ENCODE results near the gene KCND3. TPM values are rescaled to one million over a fixed set of nuclear protein-coding genes. Genes with fewer than 3 reads are reported as not detected.
A peak's percentile ranks its signal among the peaks of the same experiment; 100 is the strongest.

Gene KCND3
- total and polyA plus RNA-seq, 4 donors: 1.1 to 25.3 (median 12.4) TPM

GRCh38 chr1:111943066-111943465 lies 46.4 kb downstream of the KCND3 start:
- WGBS, 2 donors: 78 to 81% methylated on average over 4 of the region's 4 CpGs
- Histone ChIP-seq H3K36me3 (ENCODE audit: control insufficient read depth in 1 of 2, insufficient read depth in 2 of 2, low read length in 1 of 2) (no peaks in the 10 kb centered on the region), H3K27me3 (ENCODE audit: control insufficient read depth in 1 of 2, insufficient read depth in 2 of 2, low read length in 1 of 2) (no peaks in the 10 kb centered on the region), H3K4me1 (ENCODE audit: control insufficient read depth in 1 of 2, insufficient read depth in 2 of 2, low read length in 2 of 2) (no peaks in the 10 kb centered on the region), H3K4me3 (ENCODE audit: low read length in 2 of 2) (no peak overlapping the region), H3K27ac (ENCODE audit: low read depth in 1 of 2, low read length in 2 of 2) (no peak overlapping the region), H3K9me3 (ENCODE audit: control insufficient read depth, low read length) (no peaks in the 10 kb centered on the region)
- DNase-seq (no peak), ATAC-seq (ENCODE audit: low FRiP score) (no peak)
- intact Hi-C loops (cut with DNase I): no loop called here

DNA sequence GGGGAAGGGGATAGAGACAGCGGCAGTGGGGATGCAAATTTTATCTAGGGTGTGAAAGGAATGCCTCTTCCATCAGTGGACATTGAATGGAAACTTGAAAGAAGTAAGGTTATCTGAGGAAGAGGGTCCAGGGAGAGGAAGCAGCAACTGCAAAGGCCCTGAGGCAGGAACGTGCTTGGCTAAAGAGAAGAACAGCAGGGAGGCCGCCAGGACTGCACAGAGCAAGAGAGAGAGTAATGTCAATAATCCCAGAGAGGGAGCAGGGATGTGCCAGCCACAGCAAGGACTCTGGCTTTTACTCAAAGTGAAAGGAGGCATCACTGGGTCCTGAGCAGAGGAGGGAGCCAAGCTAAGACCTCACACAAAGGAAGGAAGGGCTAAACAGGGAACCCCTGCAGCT lies 50.9 kb downstream of the KCND3 start:
- H3K9me3 ChIP-seq (ENCODE audit: control insufficient read depth, low read length): no peaks in the 10 kb centered on the region
- no peak overlapping the region for H3K27ac ChIP-seq (ENCODE audit: low read depth in 1 of 2, low read length in 2 of 2)
- intact Hi-C loops (cut with DNase I): no loop called here
- no peak overlapping the region for H3K4me3 ChIP-seq (ENCODE audit: low read length in 2 of 2)
- ATAC-seq (ENCODE audit: low FRiP score) (no peak), DNase-seq (no peak)
- 87 to 90% methylated on average over 3 of the region's 3 CpGs for WGBS, 2 donors
- H3K27me3 ChIP-seq (ENCODE audit: control insufficient read depth in 1 of 2, insufficient read depth in 2 of 2, low read length in 1 of 2): no peaks in the 10 kb centered on the region
- no peaks in the 10 kb centered on the region for H3K4me1 ChIP-seq (ENCODE audit: control insufficient read depth in 1 of 2, insufficient read depth in 2 of 2, low read length in 2 of 2)
- no peaks in the 10 kb centered on the region for H3K36me3 ChIP-seq (ENCODE audit: control insufficient read depth in 1 of 2, insufficient read depth in 2 of 2, low read length in 1 of 2)

DNA sequence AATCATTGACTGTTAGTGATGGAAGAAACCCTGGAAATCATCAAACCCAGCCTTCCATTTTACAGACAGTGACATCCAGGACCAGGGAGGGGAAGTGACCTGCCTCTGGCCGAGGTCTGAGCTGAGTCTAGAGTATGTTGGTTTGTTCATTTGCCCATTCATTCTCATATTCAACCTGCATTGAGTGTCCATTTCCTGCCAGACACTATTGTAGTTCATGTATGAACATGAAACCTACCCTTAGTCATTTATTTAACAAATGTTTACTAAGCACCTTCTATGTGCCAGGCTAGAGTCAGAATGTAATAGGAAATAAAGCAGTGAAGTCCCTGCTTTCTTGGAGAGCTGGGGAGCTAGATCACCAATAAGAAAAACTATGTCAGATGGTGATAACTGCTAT lies 51.3 kb downstream of the KCND3 start:
- WGBS, 2 donors: 0 to 80% methylated on average over 1 of the region's 1 CpG
- H3K9me3 ChIP-seq (ENCODE audit: control insufficient read depth, low read length): no peaks in the 10 kb centered on the region
- intact Hi-C loops (cut with DNase I): no loop called here
- H3K4me3 ChIP-seq (ENCODE audit: low read length in 2 of 2): no peak overlapping the region
- H3K27ac ChIP-seq (ENCODE audit: low read depth in 1 of 2, low read length in 2 of 2): no peak overlapping the region
- no peaks in the 10 kb centered on the region for H3K4me1 ChIP-seq (ENCODE audit: control insufficient read depth in 1 of 2, insufficient read depth in 2 of 2, low read length in 2 of 2)
- ATAC-seq (ENCODE audit: low FRiP score): no peak
- no peak for DNase-seq
- no peaks in the 10 kb centered on the region for H3K36me3 ChIP-seq (ENCODE audit: control insufficient read depth in 1 of 2, insufficient read depth in 2 of 2, low read length in 1 of 2)
- no peaks in the 10 kb centered on the region for H3K27me3 ChIP-seq (ENCODE audit: control insufficient read depth in 1 of 2, insufficient read depth in 2 of 2, low read length in 1 of 2)

- intact Hi-C loops (cut with DNase I): no loop called here
- H3K4me1 ChIP-seq (ENCODE audit: control insufficient read depth in 1 of 2, insufficient read depth in 2 of 2, low read length in 2 of 2): no peaks in the 10 kb centered on the region
- no peak overlapping the region for H3K4me3 ChIP-seq (ENCODE audit: low read length in 2 of 2)
- ATAC-seq (ENCODE audit: low FRiP score) (peak; percentile 30), DNase-seq (peak in 1 of 2 donors; percentile 82)
- H3K36me3 ChIP-seq (ENCODE audit: control insufficient read depth in 1 of 2, insufficient read depth in 2 of 2, low read length in 1 of 2): no peaks in the 10 kb centered on the region
- no peaks in the 10 kb centered on the region for H3K9me3 ChIP-seq (ENCODE audit: control insufficient read depth, low read length)
- H3K27ac ChIP-seq (ENCODE audit: low read depth in 1 of 2, low read length in 2 of 2): no peak overlapping the region
- 52 to 59% methylated on average over 6 of the region's 6 CpGs for WGBS, 2 donors
- no peaks in the 10 kb centered on the region for H3K27me3 ChIP-seq (ENCODE audit: control insufficient read depth in 1 of 2, insufficient read depth in 2 of 2, low read length in 1 of 2)
These were observed 52.2 kb downstream of the KCND3 start for GRCh38 chr1:111937147-111937725.

- Histone ChIP-seq H3K9me3 (ENCODE audit: control insufficient read depth, low read length) (no peaks in the 10 kb centered on the region), H3K4me3 (ENCODE audit: low read length in 2 of 2) (no peak overlapping the region), H3K27ac (ENCODE audit: low read depth in 1 of 2, low read length in 2 of 2) (no peak overlapping the region), H3K36me3 (ENCODE audit: control insufficient read depth in 1 of 2, insufficient read depth in 2 of 2, low read length in 1 of 2) (no peaks in the 10 kb centered on the region), H3K27me3 (ENCODE audit: control insufficient read depth in 1 of 2, insufficient read depth in 2 of 2, low read length in 1 of 2) (no peaks in the 10 kb centered on the region), H3K4me1 (ENCODE audit: control insufficient read depth in 1 of 2, insufficient read depth in 2 of 2, low read length in 2 of 2) (no peaks in the 10 kb centered on the region)
- intact Hi-C loops (cut with DNase I): no loop called here
- ATAC-seq (ENCODE audit: low FRiP score) (no peak), DNase-seq (no peak)
- WGBS, 2 donors: 63 to 78% methylated on average over 10 of the region's 10 CpGs
These were observed 55.2 kb downstream of the KCND3 start for GRCh38 chr1:111934106-111934852.

DNA sequence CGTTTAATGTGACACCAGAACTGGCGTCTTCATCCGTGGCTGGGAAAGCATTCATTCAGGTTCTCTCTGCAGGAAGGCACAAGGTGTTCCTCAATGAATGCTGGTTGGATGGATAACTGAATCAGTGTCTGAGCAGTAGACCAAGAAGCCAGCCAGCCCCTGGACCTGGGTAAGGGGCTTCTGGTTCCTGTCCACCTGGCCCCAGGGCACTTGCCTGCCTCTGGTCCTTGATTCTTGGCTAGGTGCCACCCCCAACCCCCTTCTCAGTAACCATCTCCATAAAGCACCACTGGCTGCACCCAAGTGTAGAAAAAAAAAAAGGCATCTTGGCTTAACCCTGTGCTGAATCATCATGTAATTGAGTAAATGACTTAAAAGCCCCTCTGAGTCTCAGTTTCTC lies 59.1 kb downstream of the KCND3 start:
- H3K9me3 ChIP-seq (ENCODE audit: control insufficient read depth, low read length): no peaks in the 10 kb centered on the region
- no peaks in the 10 kb centered on the region for H3K4me1 ChIP-seq (ENCODE audit: control insufficient read depth in 1 of 2, insufficient read depth in 2 of 2, low read length in 2 of 2)
- H3K4me3 ChIP-seq (ENCODE audit: low read length in 2 of 2): no peak overlapping the region
- WGBS, 2 donors: 71 to 74% methylated on average over 3 of the region's 3 CpGs
- no peaks in the 10 kb centered on the region for H3K36me3 ChIP-seq (ENCODE audit: control insufficient read depth in 1 of 2, insufficient read depth in 2 of 2, low read length in 1 of 2)
- no peaks in the 10 kb centered on the region for H3K27me3 ChIP-seq (ENCODE audit: control insufficient read depth in 1 of 2, insufficient read depth in 2 of 2, low read length in 1 of 2)
- H3K27ac ChIP-seq (ENCODE audit: low read depth in 1 of 2, low read length in 2 of 2): no peak overlapping the region
- ATAC-seq (ENCODE audit: low FRiP score) (no peak), DNase-seq (no peak)
- intact Hi-C loops (cut with DNase I): no loop called here

DNA sequence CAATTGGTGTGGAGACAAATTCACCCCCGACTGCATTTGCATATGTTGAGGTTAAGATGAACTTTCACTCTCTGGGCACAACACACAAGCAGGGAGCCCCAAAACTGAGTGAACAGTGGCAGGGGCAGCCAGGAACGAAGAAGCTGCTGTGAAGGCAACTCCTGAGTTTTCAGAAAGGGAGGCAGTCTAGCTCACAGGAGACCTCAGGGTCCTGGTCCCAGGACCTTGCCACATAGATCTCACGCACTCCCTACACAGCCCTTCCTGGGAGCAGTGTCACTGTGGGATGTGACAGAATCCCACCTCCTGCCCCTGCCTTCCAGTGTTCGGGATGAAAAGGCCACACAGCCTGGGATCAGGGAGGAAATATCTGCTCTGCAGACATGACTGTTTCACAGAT lies 60.9 kb downstream of the KCND3 start:
- no peak overlapping the region for H3K27ac ChIP-seq (ENCODE audit: low read depth in 1 of 2, low read length in 2 of 2)
- no peak for ATAC-seq (ENCODE audit: low FRiP score)
- intact Hi-C loops (cut with DNase I): no loop called here
- no peak overlapping the region for H3K4me3 ChIP-seq (ENCODE audit: low read length in 2 of 2)
- H3K9me3 ChIP-seq (ENCODE audit: control insufficient read depth, low read length): no peaks in the 10 kb centered on the region
- H3K36me3 ChIP-seq (ENCODE audit: control insufficient read depth in 1 of 2, insufficient read depth in 2 of 2, low read length in 1 of 2): no peaks in the 10 kb centered on the region
- 79 to 81% methylated on average over 4 of the region's 4 CpGs for WGBS, 2 donors
- DNase-seq: no peak
- no peaks in the 10 kb centered on the region for H3K27me3 ChIP-seq (ENCODE audit: control insufficient read depth in 1 of 2, insufficient read depth in 2 of 2, low read length in 1 of 2)
- no peaks in the 10 kb centered on the region for H3K4me1 ChIP-seq (ENCODE audit: control insufficient read depth in 1 of 2, insufficient read depth in 2 of 2, low read length in 2 of 2)

- H3K4me1 ChIP-seq (ENCODE audit: control insufficient read depth in 1 of 2, insufficient read depth in 2 of 2, low read length in 2 of 2): no peaks in the 10 kb centered on the region
- intact Hi-C loops (cut with DNase I): no loop called here
- no peak for ATAC-seq (ENCODE audit: low FRiP score)
- H3K27ac ChIP-seq (ENCODE audit: low read depth in 1 of 2, low read length in 2 of 2): no peak overlapping the region
- no peaks in the 10 kb centered on the region for H3K9me3 ChIP-seq (ENCODE audit: control insufficient read depth, low read length)
- no peaks in the 10 kb centered on the region for H3K36me3 ChIP-seq (ENCODE audit: control insufficient read depth in 1 of 2, insufficient read depth in 2 of 2, low read length in 1 of 2)
- 66 to 85% methylated on average over 2 of the region's 2 CpGs for WGBS, 2 donors
- DNase-seq: no peak
- H3K27me3 ChIP-seq (ENCODE audit: control insufficient read depth in 1 of 2, insufficient read depth in 2 of 2, low read length in 1 of 2): no peaks in the 10 kb centered on the region
- no peak overlapping the region for H3K4me3 ChIP-seq (ENCODE audit: low read length in 2 of 2)
These were observed 61.8 kb downstream of the KCND3 start for GRCh38 chr1:111927652-111928051.

GRCh38 chr1:111924786-111925185 lies 64.7 kb downstream of the KCND3 start:
- intact Hi-C loops (cut with DNase I): loop anchor here in 1 of 2 donors (5.0 kb wide), 1 partner anchor 63 kb away; the partner anchor contains the start of gene KCND3
- ATAC-seq (ENCODE audit: low FRiP score): no peak
- H3K27me3 ChIP-seq (ENCODE audit: control insufficient read depth in 1 of 2, insufficient read depth in 2 of 2, low read length in 1 of 2): no peaks in the 10 kb centered on the region
- no peak overlapping the region for H3K4me3 ChIP-seq (ENCODE audit: low read length in 2 of 2)
- no peaks in the 10 kb centered on the region for H3K9me3 ChIP-seq (ENCODE audit: control insufficient read depth, low read length)
- H3K27ac ChIP-seq (ENCODE audit: low read depth in 1 of 2, low read length in 2 of 2): no peak overlapping the region
- H3K4me1 ChIP-seq (ENCODE audit: control insufficient read depth in 1 of 2, insufficient read depth in 2 of 2, low read length in 2 of 2): no peaks in the 10 kb centered on the region
- DNase-seq: no peak
- 86 to 89% methylated on average over 2 of the region's 2 CpGs for WGBS, 2 donors
- no peaks in the 10 kb centered on the region for H3K36me3 ChIP-seq (ENCODE audit: control insufficient read depth in 1 of 2, insufficient read depth in 2 of 2, low read length in 1 of 2)

Data from aorta (tissue), 5 donors.